ENCODE measurements around the gene SMYD3.
A peak's percentile ranks its signal among the peaks of the same experiment; 100 is the strongest.

Gene SMYD3

DNA sequence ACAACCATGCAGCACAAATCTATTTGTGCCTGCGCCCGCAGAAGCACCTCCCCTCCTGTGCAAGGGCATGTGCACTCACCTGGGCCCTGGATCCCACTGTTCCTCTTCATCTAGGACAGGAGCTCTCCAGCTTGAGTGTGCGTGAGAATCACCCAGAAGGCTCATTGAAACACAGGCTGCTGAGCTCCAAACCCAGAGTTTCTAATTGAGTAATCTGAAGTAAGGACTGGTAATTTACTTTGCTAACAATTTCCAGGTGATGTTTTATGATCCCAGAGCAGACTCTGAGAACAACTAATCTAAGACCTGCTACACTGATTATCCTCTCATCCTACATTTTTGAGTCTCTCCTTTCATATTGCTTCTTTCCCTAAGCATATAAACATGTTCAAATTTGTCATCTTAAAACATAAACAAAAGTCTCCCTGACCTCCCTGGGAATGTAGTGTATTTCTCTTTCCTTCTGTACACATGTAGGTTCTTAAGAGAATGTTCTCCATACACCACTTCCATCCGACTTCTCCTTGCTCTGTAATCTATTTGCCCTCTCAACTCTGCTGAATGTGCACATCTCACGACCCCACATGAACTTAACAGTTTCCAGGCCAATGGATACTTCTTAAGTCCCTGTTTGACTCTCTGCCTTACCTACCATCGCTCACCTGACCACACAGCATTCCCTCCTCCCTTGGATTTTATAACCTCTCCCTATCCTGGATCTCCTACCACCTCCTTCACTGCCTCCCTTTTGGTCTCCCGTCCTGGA is 522.5 kb downstream of the SMYD3 start:
- no peak overlapping the region for H2AK5ac ChIP-seq (ENCODE audit: low read length, severe bottlenecking)
- no peak overlapping the region for H2AFZ ChIP-seq (ENCODE audit: low read depth, low read length)
- H3K27me3 ChIP-seq (ENCODE audit: control insufficient read depth in 1 of 2, insufficient read depth in 1 of 2, low read length in 2 of 2) = no peaks in the 10 kb centered on the region
- WGBS = 75% methylated on average over 7 of the region's 7 CpGs
- no peak overlapping the region for H3K27ac ChIP-seq (ENCODE audit: low read length, poor library complexity, severe bottlenecking)
- H3K9ac ChIP-seq (ENCODE audit: low read length) = no peak overlapping the region
- H4K91ac ChIP-seq (ENCODE audit: low read length) = peak overlapping the region; percentile 90
- peak; percentile 42 for DNase-seq
- peak overlapping the region; percentile 65 to 92 for H2BK12ac ChIP-seq (ENCODE audit: low read length in 2 of 2)
- H3K14ac ChIP-seq (ENCODE audit: low read length in 2 of 2) = peak overlapping the region in 1 of 2 experiments; percentile 44
- H4K8ac ChIP-seq (ENCODE audit: low read length) = no peak overlapping the region
- H3K4me1 ChIP-seq (ENCODE audit: control insufficient read depth, insufficient read depth, low read depth, low read length) = peaks cover 6% of the 10 kb centered on the region
- H3K4me2 ChIP-seq (ENCODE audit: low read length, poor library complexity, severe bottlenecking) = no peak overlapping the region
- peaks cover 0 to 5% of the 10 kb centered on the region in 2 experiments for H3K36me3 ChIP-seq (ENCODE audit: control insufficient read depth in 1 of 2, insufficient read depth in 2 of 2, low read depth in 1 of 2, low read length in 2 of 2)
- H2BK15ac ChIP-seq (ENCODE audit: low read depth, poor library complexity, severe bottlenecking) = no peak overlapping the region
- H3K79me1 ChIP-seq (replicated peaks; ENCODE audit: low read length, poor library complexity, severe bottlenecking) = peaks cover 5% of the 10 kb centered on the region
- H3K4me3 ChIP-seq (ENCODE audit: insufficient read depth in 1 of 2, low read depth in 1 of 2, low read length in 2 of 2) = no peak overlapping the region
- no peak overlapping the region for H2BK5ac ChIP-seq (ENCODE audit: low read depth, low read length, poor library complexity, severe bottlenecking)
- H3K4ac ChIP-seq (ENCODE audit: low read depth in 1 of 2, low read length in 2 of 2) = no peak overlapping the region
- peak overlapping the region; percentile 52 to 88 for H3K18ac ChIP-seq (ENCODE audit: low read depth in 1 of 2, low read length in 2 of 2)
- H3K9me3 ChIP-seq (ENCODE audit: control insufficient read depth, low read length) = no peaks in the 10 kb centered on the region
- H3K23ac ChIP-seq (ENCODE audit: low read length in 2 of 2) = no peak overlapping the region
- H2BK120ac ChIP-seq (ENCODE audit: low read depth, low read length) = peak overlapping the region; percentile 54

DNA sequence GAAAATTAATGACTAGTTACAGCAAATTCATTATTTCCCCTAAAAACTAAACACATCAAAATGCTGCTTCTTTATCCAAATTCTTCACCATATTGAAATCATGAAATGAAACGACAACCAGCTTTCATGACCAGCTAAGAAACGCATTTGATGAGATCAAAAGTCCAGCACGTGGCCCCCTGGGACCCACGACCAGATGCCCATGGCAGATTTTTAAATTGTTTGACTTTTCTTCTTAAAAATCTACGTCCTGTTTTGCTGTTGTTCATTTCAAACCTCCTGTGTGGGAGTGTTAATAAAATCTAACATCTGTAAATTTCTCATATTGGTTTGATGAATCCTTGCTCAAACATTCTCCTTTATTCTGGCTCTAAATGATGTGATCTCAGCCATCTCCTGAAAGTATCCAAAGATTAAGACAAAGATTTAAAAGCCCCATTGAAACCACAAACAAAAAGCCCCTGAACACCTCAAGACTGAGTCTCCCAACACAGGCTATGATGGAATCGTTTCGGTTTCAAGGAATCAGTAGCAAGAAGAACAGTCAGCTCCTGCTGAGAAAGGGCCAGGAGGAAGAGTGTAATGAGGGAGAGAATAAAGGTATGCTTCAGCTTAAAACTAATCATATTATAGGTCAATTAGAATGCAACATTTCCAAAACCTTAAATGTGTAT is 523.6 kb downstream of the SMYD3 start:
- DNase-seq = no peak
- H3K14ac ChIP-seq (ENCODE audit: low read length in 2 of 2) = no peak overlapping the region
- no peak overlapping the region for H3K4ac ChIP-seq (ENCODE audit: low read depth in 1 of 2, low read length in 2 of 2)
- no peak overlapping the region for H2BK5ac ChIP-seq (ENCODE audit: low read depth, low read length, poor library complexity, severe bottlenecking)
- H3K18ac ChIP-seq (ENCODE audit: low read depth in 1 of 2, low read length in 2 of 2) = no peak overlapping the region
- no peak overlapping the region for H4K91ac ChIP-seq (ENCODE audit: low read length)
- no peak overlapping the region for H2BK12ac ChIP-seq (ENCODE audit: low read length in 2 of 2)
- H3K4me3 ChIP-seq (ENCODE audit: insufficient read depth in 1 of 2, low read depth in 1 of 2, low read length in 2 of 2) = no peak overlapping the region
- no peak overlapping the region for H3K9ac ChIP-seq (ENCODE audit: low read length)
- peaks cover 0 to 5% of the 10 kb centered on the region in 2 experiments for H3K36me3 ChIP-seq (ENCODE audit: control insufficient read depth in 1 of 2, insufficient read depth in 2 of 2, low read depth in 1 of 2, low read length in 2 of 2)
- no peak overlapping the region for H3K23ac ChIP-seq (ENCODE audit: low read length in 2 of 2)
- no peak overlapping the region for H2AK5ac ChIP-seq (ENCODE audit: low read length, severe bottlenecking)
- no peak overlapping the region for H4K8ac ChIP-seq (ENCODE audit: low read length)
- H2AFZ ChIP-seq (ENCODE audit: low read depth, low read length) = no peak overlapping the region
- 94% methylated on average over 5 of the region's 7 CpGs for WGBS
- no peak overlapping the region for H3K4me2 ChIP-seq (ENCODE audit: low read length, poor library complexity, severe bottlenecking)
- H3K4me1 ChIP-seq (ENCODE audit: control insufficient read depth, insufficient read depth, low read depth, low read length) = peaks cover 5% of the 10 kb centered on the region
- H2BK120ac ChIP-seq (ENCODE audit: low read depth, low read length) = no peak overlapping the region
- no peaks in the 10 kb centered on the region for H3K9me3 ChIP-seq (ENCODE audit: control insufficient read depth, low read length)
- H2BK15ac ChIP-seq (ENCODE audit: low read depth, poor library complexity, severe bottlenecking) = no peak overlapping the region
- H3K27me3 ChIP-seq (ENCODE audit: control insufficient read depth in 1 of 2, insufficient read depth in 1 of 2, low read length in 2 of 2) = no peaks in the 10 kb centered on the region
- peaks cover 3% of the 10 kb centered on the region for H3K79me1 ChIP-seq (replicated peaks; ENCODE audit: low read length, poor library complexity, severe bottlenecking)
- H3K27ac ChIP-seq (ENCODE audit: low read length, poor library complexity, severe bottlenecking) = no peak overlapping the region

DNA sequence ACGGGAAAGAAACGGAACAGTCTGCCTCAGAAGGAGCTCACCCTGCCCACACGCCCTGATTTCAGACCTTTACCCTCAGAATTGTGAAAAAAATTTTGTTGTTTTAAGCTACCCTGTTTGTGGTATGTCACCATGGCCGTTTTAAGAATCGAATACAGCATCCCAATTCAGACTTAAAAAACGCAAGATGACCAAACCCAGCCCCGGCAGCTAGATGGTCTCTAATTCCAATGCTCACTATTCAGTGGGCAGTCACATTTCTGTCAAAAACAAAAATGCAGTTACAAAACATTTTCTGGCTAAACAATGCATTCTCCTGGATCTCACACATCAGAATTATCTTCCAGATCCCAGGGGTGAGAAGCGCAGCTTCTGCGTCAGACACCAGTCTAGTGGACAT is 527.5 kb downstream of the SMYD3 start:
- no peak overlapping the region for H2BK120ac ChIP-seq (ENCODE audit: low read depth, low read length)
- H2BK5ac ChIP-seq (ENCODE audit: low read depth, low read length, poor library complexity, severe bottlenecking) = no peak overlapping the region
- no peak overlapping the region for H4K8ac ChIP-seq (ENCODE audit: low read length)
- H3K27ac ChIP-seq (ENCODE audit: low read length, poor library complexity, severe bottlenecking) = no peak overlapping the region
- DNase-seq = no peak
- H2AFZ ChIP-seq (ENCODE audit: low read depth, low read length) = no peak overlapping the region
- H3K9me3 ChIP-seq (ENCODE audit: control insufficient read depth, low read length) = no peaks in the 10 kb centered on the region
- H3K36me3 ChIP-seq (ENCODE audit: control insufficient read depth in 1 of 2, insufficient read depth in 2 of 2, low read depth in 1 of 2, low read length in 2 of 2) = peaks cover 0 to 5% of the 10 kb centered on the region in 2 experiments
- H3K23ac ChIP-seq (ENCODE audit: low read length in 2 of 2) = no peak overlapping the region
- H3K18ac ChIP-seq (ENCODE audit: low read depth in 1 of 2, low read length in 2 of 2) = peak overlapping the region; percentile 46 to 48
- H3K4me2 ChIP-seq (ENCODE audit: low read length, poor library complexity, severe bottlenecking) = no peak overlapping the region
- H3K9ac ChIP-seq (ENCODE audit: low read length) = no peak overlapping the region
- WGBS = 91% methylated on average over 9 of the region's 9 CpGs
- peaks cover 3% of the 10 kb centered on the region for H3K79me1 ChIP-seq (replicated peaks; ENCODE audit: low read length, poor library complexity, severe bottlenecking)
- H2BK15ac ChIP-seq (ENCODE audit: low read depth, poor library complexity, severe bottlenecking) = no peak overlapping the region
- no peak overlapping the region for H3K14ac ChIP-seq (ENCODE audit: low read length in 2 of 2)
- H3K4me3 ChIP-seq (ENCODE audit: insufficient read depth in 1 of 2, low read depth in 1 of 2, low read length in 2 of 2) = no peak overlapping the region
- no peak overlapping the region for H4K91ac ChIP-seq (ENCODE audit: low read length)
- no peak overlapping the region for H2AK5ac ChIP-seq (ENCODE audit: low read length, severe bottlenecking)
- peak overlapping the region; percentile 18 to 91 for H2BK12ac ChIP-seq (ENCODE audit: low read length in 2 of 2)
- H3K4ac ChIP-seq (ENCODE audit: low read depth in 1 of 2, low read length in 2 of 2) = no peak overlapping the region
- H3K4me1 ChIP-seq (ENCODE audit: control insufficient read depth, insufficient read depth, low read depth, low read length) = no peaks in the 10 kb centered on the region
- no peaks in the 10 kb centered on the region for H3K27me3 ChIP-seq (ENCODE audit: control insufficient read depth in 1 of 2, insufficient read depth in 1 of 2, low read length in 2 of 2)

- WGBS = 75% methylated on average over 2 of the region's 3 CpGs
- no peak overlapping the region for H4K8ac ChIP-seq (ENCODE audit: low read length)
- H3K23ac ChIP-seq (ENCODE audit: low read length in 2 of 2) = no peak overlapping the region
These were observed 528.2 kb downstream of the SMYD3 start for GRCh38 chr1:245978915-245979314.

More at GRCh38 chr1:245978915-245979314, 528.2 kb downstream of the SMYD3 start:
- no peak overlapping the region for H2BK120ac ChIP-seq (ENCODE audit: low read depth, low read length)
- H2AK5ac ChIP-seq (ENCODE audit: low read length, severe bottlenecking) = no peak overlapping the region
- H3K79me1 ChIP-seq (replicated peaks; ENCODE audit: low read length, poor library complexity, severe bottlenecking) = peaks cover 2% of the 10 kb centered on the region
- no peak overlapping the region for H4K91ac ChIP-seq (ENCODE audit: low read length)
- no peak overlapping the region for H3K4me2 ChIP-seq (ENCODE audit: low read length, poor library complexity, severe bottlenecking)
- no peaks in the 10 kb centered on the region for H3K4me1 ChIP-seq (ENCODE audit: control insufficient read depth, insufficient read depth, low read depth, low read length)
- H3K4me3 ChIP-seq (ENCODE audit: insufficient read depth in 1 of 2, low read depth in 1 of 2, low read length in 2 of 2) = no peak overlapping the region
- no peak overlapping the region for H2BK12ac ChIP-seq (ENCODE audit: low read length in 2 of 2)
- no peak for DNase-seq
- no peaks in the 10 kb centered on the region for H3K27me3 ChIP-seq (ENCODE audit: control insufficient read depth in 1 of 2, insufficient read depth in 1 of 2, low read length in 2 of 2)
- no peak overlapping the region for H2BK5ac ChIP-seq (ENCODE audit: low read depth, low read length, poor library complexity, severe bottlenecking)
- no peak overlapping the region for H3K14ac ChIP-seq (ENCODE audit: low read length in 2 of 2)
- peaks cover 0 to 5% of the 10 kb centered on the region in 2 experiments for H3K36me3 ChIP-seq (ENCODE audit: control insufficient read depth in 1 of 2, insufficient read depth in 2 of 2, low read depth in 1 of 2, low read length in 2 of 2)
- no peak overlapping the region for H2AFZ ChIP-seq (ENCODE audit: low read depth, low read length)
- H3K27ac ChIP-seq (ENCODE audit: low read length, poor library complexity, severe bottlenecking) = no peak overlapping the region
- no peak overlapping the region for H3K9ac ChIP-seq (ENCODE audit: low read length)
- H3K18ac ChIP-seq (ENCODE audit: low read depth in 1 of 2, low read length in 2 of 2) = no peak overlapping the region
- no peaks in the 10 kb centered on the region for H3K9me3 ChIP-seq (ENCODE audit: control insufficient read depth, low read length)
- no peak overlapping the region for H2BK15ac ChIP-seq (ENCODE audit: low read depth, poor library complexity, severe bottlenecking)
- H3K4ac ChIP-seq (ENCODE audit: low read depth in 1 of 2, low read length in 2 of 2) = no peak overlapping the region
